DND-41 (cell line): ENCODE results near the gene ACSL3.

Experiments used
- ATAC-seq: fragments of 200-7000 bp; cut with Tn5 transposase; 3 replicates; pipeline ENCODE4 v1.9.1; 2021; ENCODE audit warnings: low read depth; ENCODE audit not compliant: insufficient read depth
- DNase-seq: peaks from one replicate; pipeline ENCODE4 v3.0.0-alpha.2; 2020
- H2AFZ ChIP-seq: 2 replicates; pipeline ENCODE4 v1.6.0; 2012; ENCODE audit warnings: low read depth, low read length
- H3K27ac ChIP-seq: 2 replicates; pipeline ENCODE4 v1.5.1; 2012; ENCODE audit warnings: low read length, inconsistent platforms
- H3K27me3 ChIP-seq: fragments of 200-600 bp; sonication (generic); 2 replicates; pipeline ENCODE4 v1.6.0; 2012; ENCODE audit warnings: low read length, mild to moderate bottlenecking, inconsistent platforms; ENCODE audit not compliant: insufficient read depth, poor library complexity
- H3K36me3 ChIP-seq: 2 replicates; pipeline ENCODE4 v1.5.1; 2012; ENCODE audit warnings: low read length, inconsistent platforms; ENCODE audit not compliant: insufficient read depth
- H3K4me1 ChIP-seq: 2 replicates; pipeline ENCODE4 v1.5.1; 2012; ENCODE audit warnings: mild to moderate bottlenecking, low read length; ENCODE audit not compliant: insufficient read depth
- H3K4me2 ChIP-seq: 2 replicates; pipeline ENCODE4 v1.6.0; 2012; ENCODE audit warnings: mild to moderate bottlenecking, moderate library complexity, low read length, inconsistent platforms; ENCODE audit not compliant: insufficient read depth
- H3K4me3 ChIP-seq, 2 experiments: fragments of 200-600 bp in 1 of 2; shearing (Covaris generic) in 1 of 2; 2 replicates each; pipeline ENCODE4 v1.5.1; 2012 to 2016; ENCODE audit warnings: inconsistent platforms in 2 of 2, low read length in 2 of 2, mild to moderate bottlenecking in 2 of 2, low read depth in 1 of 2, moderate library complexity in 1 of 2
- H3K79me2 ChIP-seq: 2 replicates; pipeline ENCODE4 v1.6.0; 2012; ENCODE audit warnings: low read length, inconsistent platforms; ENCODE audit not compliant: insufficient read depth
- H3K9ac ChIP-seq: 2 replicates; pipeline ENCODE4 v1.6.0; 2012; ENCODE audit warnings: low read depth, mild to moderate bottlenecking, inconsistent platforms, low read length, moderate library complexity
- H3K9me3 ChIP-seq: 2 replicates; pipeline ENCODE4 v1.5.1; 2012; ENCODE audit warnings: low read length, moderate library complexity, mild to moderate bottlenecking, inconsistent platforms; ENCODE audit not compliant: insufficient read depth, severe bottlenecking
- H4K20me1 ChIP-seq: 2 replicates; pipeline ENCODE4 v1.6.0; 2012; ENCODE audit warnings: low read length; ENCODE audit not compliant: insufficient read depth
- EZH2 ChIP-seq: IDR thresholded peaks from 3 replicates; pipeline ENCODE4 v1.6.1; 2012; ENCODE audit warnings: borderline replicate concordance, low read depth, mild to moderate bottlenecking, moderate library complexity, low read length, inconsistent platforms; ENCODE audit not compliant: severe bottlenecking
- TF ChIP-seq, protein P1 (sequence below): IDR thresholded peaks from 2 replicates; pipeline ENCODE4 v1.5.1; 2012; ENCODE audit warnings: borderline replicate concordance, low read length, moderate library complexity, mild to moderate bottlenecking; ENCODE audit not compliant: poor library complexity, severe bottlenecking; ENCODE audit errors: extremely low read depth

Gene ACSL3

DNA sequence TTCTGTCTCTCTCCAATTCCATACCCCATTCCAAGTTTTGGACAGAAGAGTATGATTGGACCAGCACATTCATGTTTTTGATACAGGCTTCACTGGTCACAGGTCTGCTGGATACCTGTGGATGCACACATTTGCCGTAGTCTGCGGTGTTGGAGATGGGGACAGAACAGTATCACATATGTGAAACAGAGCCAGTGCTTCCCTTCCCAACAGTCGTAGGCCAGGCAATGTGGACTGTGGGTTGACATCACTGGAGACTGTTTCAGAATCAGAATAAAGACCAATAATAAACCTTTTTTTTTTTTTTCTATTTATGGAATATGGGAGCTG, 18.7 kb downstream of the ACSL3 start:
- Histone ChIP-seq H2AFZ (no peak overlapping the region), H3K27ac (no peak overlapping the region), H3K4me1 (no peaks in the 10 kb centered on the region), H3K27me3 (no peaks in the 10 kb centered on the region), H4K20me1 (peaks cover 81% of the 10 kb centered on the region), H3K9me3 (no peaks in the 10 kb centered on the region), H3K36me3 (no peaks in the 10 kb centered on the region), H3K9ac (no peak overlapping the region), H3K79me2 (peaks cover 98% of the 10 kb centered on the region), H3K4me3 (no peak overlapping the region), H3K4me2 (no peak overlapping the region)
- TF ChIP-seq, protein P1, sequence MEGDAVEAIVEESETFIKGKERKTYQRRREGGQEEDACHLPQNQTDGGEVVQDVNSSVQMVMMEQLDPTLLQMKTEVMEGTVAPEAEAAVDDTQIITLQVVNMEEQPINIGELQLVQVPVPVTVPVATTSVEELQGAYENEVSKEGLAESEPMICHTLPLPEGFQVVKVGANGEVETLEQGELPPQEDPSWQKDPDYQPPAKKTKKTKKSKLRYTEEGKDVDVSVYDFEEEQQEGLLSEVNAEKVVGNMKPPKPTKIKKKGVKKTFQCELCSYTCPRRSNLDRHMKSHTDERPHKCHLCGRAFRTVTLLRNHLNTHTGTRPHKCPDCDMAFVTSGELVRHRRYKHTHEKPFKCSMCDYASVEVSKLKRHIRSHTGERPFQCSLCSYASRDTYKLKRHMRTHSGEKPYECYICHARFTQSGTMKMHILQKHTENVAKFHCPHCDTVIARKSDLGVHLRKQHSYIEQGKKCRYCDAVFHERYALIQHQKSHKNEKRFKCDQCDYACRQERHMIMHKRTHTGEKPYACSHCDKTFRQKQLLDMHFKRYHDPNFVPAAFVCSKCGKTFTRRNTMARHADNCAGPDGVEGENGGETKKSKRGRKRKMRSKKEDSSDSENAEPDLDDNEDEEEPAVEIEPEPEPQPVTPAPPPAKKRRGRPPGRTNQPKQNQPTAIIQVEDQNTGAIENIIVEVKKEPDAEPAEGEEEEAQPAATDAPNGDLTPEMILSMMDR, result no peak
- no peak for TF ChIP-seq EZH2
- no peak for ATAC-seq
- no peak for DNase-seq

- H3K4me1 ChIP-seq, result no peaks in the 10 kb centered on the region
- no peak for DNase-seq
- no peak overlapping the region for H3K27ac ChIP-seq
- H3K4me2 ChIP-seq, result no peak overlapping the region
- H3K79me2 ChIP-seq, result peaks cover 98% of the 10 kb centered on the region
- ATAC-seq, result no peak
- TF ChIP-seq, protein P1, result no peak
- no peak for TF ChIP-seq EZH2
- H3K9me3 ChIP-seq, result no peaks in the 10 kb centered on the region
- peaks cover 83% of the 10 kb centered on the region for H4K20me1 ChIP-seq
- H2AFZ ChIP-seq, result no peak overlapping the region
- no peaks in the 10 kb centered on the region for H3K36me3 ChIP-seq
- no peaks in the 10 kb centered on the region for H3K27me3 ChIP-seq
- H3K9ac ChIP-seq, result no peak overlapping the region
- no peak overlapping the region for H3K4me3 ChIP-seq
Observed at GRCh38 chr2:222882484-222882928, 21.7 kb downstream of the ACSL3 start.

DNA sequence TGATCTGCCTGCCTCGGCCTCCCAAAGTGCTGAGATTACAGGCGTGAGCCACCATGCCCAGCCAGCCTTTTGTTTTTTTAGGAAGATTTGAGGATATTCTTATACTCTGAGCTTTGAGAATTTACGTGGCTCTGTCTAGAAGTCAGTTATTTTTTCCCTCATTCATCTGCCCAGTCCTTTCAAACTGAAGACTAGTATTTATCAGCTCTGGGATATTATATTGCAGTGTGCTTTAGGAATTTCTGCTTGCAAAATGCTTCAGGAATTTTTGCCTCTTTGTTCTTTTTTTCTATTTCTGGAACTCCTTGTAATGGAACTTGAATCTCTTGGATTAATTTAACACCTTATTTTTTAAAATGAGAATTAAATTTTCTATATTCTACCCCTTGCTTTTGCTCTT, 22.6 kb downstream of the ACSL3 start:
- no peak for TF ChIP-seq EZH2
- TF ChIP-seq, protein P1, result no peak

DNA sequence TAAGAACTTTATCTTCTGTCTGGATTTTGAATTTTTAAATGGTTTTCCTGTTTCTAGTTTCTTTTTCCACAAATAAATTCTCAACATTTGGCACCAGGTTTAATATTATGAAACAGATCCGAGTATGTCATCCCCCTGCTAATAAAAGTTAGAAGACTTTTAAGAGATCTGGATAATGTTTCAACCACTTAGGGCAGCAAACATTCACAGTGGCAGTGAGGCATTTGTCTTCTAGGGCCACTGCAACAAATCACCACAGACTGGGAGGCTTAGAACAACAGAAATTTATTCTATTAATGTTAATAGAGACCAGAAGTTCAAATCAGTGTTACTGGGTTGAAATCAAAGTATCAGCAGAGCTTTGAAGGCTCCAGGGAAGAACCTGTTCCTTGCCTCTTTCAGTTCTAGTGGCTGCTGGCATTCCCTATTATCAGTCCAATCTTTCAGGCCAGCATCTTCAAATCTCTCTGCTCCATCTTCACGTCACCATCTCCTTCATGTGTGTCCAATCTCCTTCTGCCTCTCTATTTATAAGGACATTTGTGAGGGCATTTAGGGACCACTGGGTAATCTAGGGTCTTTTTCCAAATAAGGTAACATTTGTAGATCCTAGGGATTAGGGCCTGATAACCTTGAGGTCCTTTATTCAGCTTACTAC, 23.4 kb downstream of the ACSL3 start:
- Histone ChIP-seq H3K27ac (no peak overlapping the region), H3K36me3 (0 out of 2 replicates have a peak, but pooled peaks cover under 1% of the 10 kb centered on the region), H3K9ac (no peak overlapping the region), H3K4me2 (no peak overlapping the region), H3K4me3 (no peak overlapping the region), H3K79me2 (peaks cover 97% of the 10 kb centered on the region), H2AFZ (no peak overlapping the region), H3K27me3 (no peaks in the 10 kb centered on the region), H3K9me3 (no peaks in the 10 kb centered on the region), H3K4me1 (no peaks in the 10 kb centered on the region), H4K20me1 (peaks cover 74% of the 10 kb centered on the region)
- DNase-seq (no peak), ATAC-seq (no peak)
- TF ChIP-seq, protein P1, result no peak
- no peak for TF ChIP-seq EZH2

More for the DNA sequence above, 22.6 kb downstream of the ACSL3 start:
- Histone ChIP-seq H3K4me2 (no peak overlapping the region), H3K27ac (no peak overlapping the region), H3K27me3 (no peaks in the 10 kb centered on the region), H2AFZ (no peak overlapping the region), H4K20me1 (peaks cover 76% of the 10 kb centered on the region), H3K79me2 (peaks cover 97% of the 10 kb centered on the region), H3K4me1 (no peaks in the 10 kb centered on the region), H3K4me3 (no peak overlapping the region), H3K9me3 (no peaks in the 10 kb centered on the region), H3K9ac (no peak overlapping the region), H3K36me3 (no peaks in the 10 kb centered on the region)
- ATAC-seq (no peak), DNase-seq (no peak)
